Activated naive CD4-positive, alpha-beta T cell treated with anti-CD3 and anti-CD28 coated beads, Interleukin-2, amount 10 ng/mL, durations not matched to agents 5 hours and 36 hours (primary cell): ENCODE results near the gene TLE1. TPM values are rescaled to one million over a fixed set of nuclear protein-coding genes. Genes with fewer than 3 reads are reported as not detected.

Source experiments
- total RNA-seq, 2 experiments: library from RNA; stranded (reverse); gene quantifications; one replicate each; pipeline ENCODE4 v1.2.3, GENCODE V29; 2021

Gene TLE1
- total RNA-seq: under 1 TPM; 0.53 to 0.88 TPM

GRCh38 chr9:81689343-81690175, at the start of gene TLE1:
Gene TLE1 (minus strand): TSS chr9:81689547. CDS start chr9:81688240, 1,307 bp downstream.

Other genes with a start within 250 kb of the TLE1 start
- not detected for gene SPATA31D4, start 238.9 kb upstream of the TLE1 start, total RNA-seq